OCI-LY3 (cell line): ENCODE data around the gene TRMU.

Source experiments
- CTCF ChIP-seq: fragments of 200-600, 300-600 bp; sonication (generic); IDR thresholded peaks from 2 replicates; pipeline ENCODE4 v1.5.1; 2014; ENCODE audit warnings: antibody characterized with exemption, low read length, low read depth
- EZH2phosphoT487 ChIP-seq: fragments of 200-600 bp; shearing (Covaris generic); IDR thresholded peaks from 2 replicates; pipeline ENCODE4 v1.6.1; 2018; ENCODE audit warnings: antibody characterized with exemption, mixed run types, low read depth

GRCh38 chr22:46351767-46352166 is 16.3 kb downstream of the TRMU start:
- TF ChIP-seq CTCF (no peak), EZH2phosphoT487 (no peak)
